Panc1 (cell line): ENCODE measurements around the gene TMED4. TPM values are rescaled to one million over a fixed set of nuclear protein-coding genes. Genes with fewer than 3 reads are reported as not detected.

Experiments used
- ATAC-seq: fragments of 200-7000 bp; cut with Tn5 transposase; 2 replicates; pipeline ENCODE4 v1.9.1; 2020; ENCODE audit warnings: mild to moderate bottlenecking, moderate library complexity
- BruUV-seq: library from RNA; stranded (reverse); fragments of 400-500 nt; replicated peaks from 2 replicates; lab custom pipeline; 2021; lab: Mats Ljungman, UMichigan
- CTCF ChIA-PET: fragments of 300-600 bp; sonication (Branson Sonifier 250); formaldehyde crosslinking; loops from one replicate; lab custom pipeline; 2022; ENCODE audit warnings: antibody characterized with exemption; lab: Charles Lee
- POLR2A ChIA-PET: fragments of 300-600 bp; sonication (Branson Sonifier 250); formaldehyde crosslinking; loops from one replicate; lab custom pipeline; 2022; ENCODE audit warnings: antibody characterized with exemption; lab: Charles Lee
- DNase-seq: peaks from one replicate; pipeline ENCODE4 v3.0.0-alpha.2; 2010; ENCODE audit warnings: low read depth, low spot score
- H3K27ac ChIP-seq: 2 replicates; pipeline ENCODE4 v1.5.1; 2011; ENCODE audit warnings: mild to moderate bottlenecking, low read length, inconsistent platforms
- H3K27me3 ChIP-seq: fragments of 200-500 bp; sonication (Bioruptor generic); 2 replicates; pipeline ENCODE4 v1.6.0; 2014; ENCODE audit warnings: low read length, inconsistent platforms; ENCODE audit not compliant: control insufficient read depth, insufficient read depth
- H3K36me3 ChIP-seq: fragments of 200-500 bp; sonication (Bioruptor generic); 2 replicates; pipeline ENCODE4 v1.5.1; 2014; ENCODE audit warnings: inconsistent platforms, mild to moderate bottlenecking, low read length, moderate library complexity; ENCODE audit not compliant: control insufficient read depth, insufficient read depth
- H3K4me1 ChIP-seq: 2 replicates; pipeline ENCODE4 v1.5.1; 2011; ENCODE audit warnings: inconsistent platforms, mild to moderate bottlenecking, low read length, moderate library complexity; ENCODE audit not compliant: control insufficient read depth, insufficient read depth
- H3K4me3 ChIP-seq, 2 experiments: 2 replicates each; pipeline ENCODE4 v1.5.1; 2011 to 2012; ENCODE audit warnings: low read depth in 2 of 2, low read length in 2 of 2, mild to moderate bottlenecking in 2 of 2, inconsistent platforms in 1 of 2, moderate library complexity in 1 of 2
- H3K9me3 ChIP-seq: fragments of 200-500 bp; sonication (Bioruptor generic); 2 replicates; pipeline ENCODE4 v1.5.1; 2014; ENCODE audit warnings: low read depth, mild to moderate bottlenecking, inconsistent platforms, low read length, moderate library complexity; ENCODE audit not compliant: control insufficient read depth, insufficient read depth
- POLR2AphosphoS5 ChIP-seq: IDR thresholded peaks from 2 replicates; pipeline ENCODE4 v1.6.1; 2012; ENCODE audit warnings: mild to moderate bottlenecking, low read depth, low read length, moderate library complexity
- SIN3A ChIP-seq: IDR thresholded peaks from 2 replicates; pipeline ENCODE4 v1.6.1; 2012; ENCODE audit warnings: low read depth, mild to moderate bottlenecking, low read length, moderate library complexity, borderline replicate concordance; ENCODE audit not compliant: insufficient read depth
- TCF7L2 ChIP-seq: IDR thresholded peaks from 2 replicates; pipeline ENCODE4 v1.6.1; 2011; ENCODE audit warnings: mild to moderate bottlenecking, low read depth, low read length, inconsistent platforms
- in situ Hi-C: cut with HindIII; loops from 2 replicates; pipeline ENCODE4 v1.10.0; 2016; ENCODE audit warnings: low sequenced_read_pairs, low pct_unique_long_range_greater_than_20kb
- intact Hi-C: fragments of 100-400 bp; cut with micrococcal nuclease; formaldehyde crosslinking; loops from one replicate; pipeline ENCODE4 v1.10.0; 2022; ENCODE audit not compliant: unreplicated experiment
- total RNA-seq: library from RNA; stranded (reverse); gene quantifications from one replicate; pipeline ENCODE4 v1.2.1, GENCODE V29; 2021; ENCODE audit not compliant: unreplicated experiment
- TF ChIP-seq, protein P1 (sequence below): fragments of 450-650 bp; IDR thresholded peaks from 2 replicates; pipeline ENCODE4 v1.5.1; 2017; ENCODE audit warnings: mild to moderate bottlenecking
- TF ChIP-seq, protein P2 (sequence below), 2 experiments: IDR thresholded peaks; 2 replicates each; pipeline ENCODE4 v1.6.1; 2011 to 2012; ENCODE audit warnings: low read depth in 2 of 2, control low read depth in 1 of 2, low read length in 1 of 2, mild to moderate bottlenecking in 1 of 2, moderate library complexity in 1 of 2; ENCODE audit not compliant: insufficient read depth in 1 of 2

Gene TMED4
- total RNA-seq, 1 experiment from 2014 or later = 123 TPM

DNA sequence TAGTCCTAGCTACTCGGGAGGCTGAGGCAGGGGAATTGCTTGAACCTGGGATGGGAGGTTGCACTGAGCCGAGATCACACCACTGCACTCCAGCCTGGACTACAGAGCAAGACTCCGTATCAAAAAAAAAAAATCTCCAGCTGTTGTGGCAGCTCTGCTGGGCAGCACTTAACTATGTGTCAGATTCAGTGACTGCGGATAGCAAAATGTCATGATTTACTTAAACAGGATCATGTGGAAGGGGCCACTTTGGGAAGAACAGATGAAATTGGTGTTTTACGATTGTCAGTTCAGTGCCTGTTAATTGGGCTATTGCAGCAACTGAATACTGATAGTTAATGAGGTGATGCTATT, 39.7 kb upstream of the TMED4 start:
- DNase-seq (no peak), ATAC-seq (no peak; the same call in 1 of the 2 replicates)
- TF ChIP-seq, protein P1, sequence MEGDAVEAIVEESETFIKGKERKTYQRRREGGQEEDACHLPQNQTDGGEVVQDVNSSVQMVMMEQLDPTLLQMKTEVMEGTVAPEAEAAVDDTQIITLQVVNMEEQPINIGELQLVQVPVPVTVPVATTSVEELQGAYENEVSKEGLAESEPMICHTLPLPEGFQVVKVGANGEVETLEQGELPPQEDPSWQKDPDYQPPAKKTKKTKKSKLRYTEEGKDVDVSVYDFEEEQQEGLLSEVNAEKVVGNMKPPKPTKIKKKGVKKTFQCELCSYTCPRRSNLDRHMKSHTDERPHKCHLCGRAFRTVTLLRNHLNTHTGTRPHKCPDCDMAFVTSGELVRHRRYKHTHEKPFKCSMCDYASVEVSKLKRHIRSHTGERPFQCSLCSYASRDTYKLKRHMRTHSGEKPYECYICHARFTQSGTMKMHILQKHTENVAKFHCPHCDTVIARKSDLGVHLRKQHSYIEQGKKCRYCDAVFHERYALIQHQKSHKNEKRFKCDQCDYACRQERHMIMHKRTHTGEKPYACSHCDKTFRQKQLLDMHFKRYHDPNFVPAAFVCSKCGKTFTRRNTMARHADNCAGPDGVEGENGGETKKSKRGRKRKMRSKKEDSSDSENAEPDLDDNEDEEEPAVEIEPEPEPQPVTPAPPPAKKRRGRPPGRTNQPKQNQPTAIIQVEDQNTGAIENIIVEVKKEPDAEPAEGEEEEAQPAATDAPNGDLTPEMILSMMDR = no peak
- TF ChIP-seq POLR2AphosphoS5 (no peak), SIN3A (no peak), TCF7L2 (no peak)
- TF ChIP-seq, protein P2, sequence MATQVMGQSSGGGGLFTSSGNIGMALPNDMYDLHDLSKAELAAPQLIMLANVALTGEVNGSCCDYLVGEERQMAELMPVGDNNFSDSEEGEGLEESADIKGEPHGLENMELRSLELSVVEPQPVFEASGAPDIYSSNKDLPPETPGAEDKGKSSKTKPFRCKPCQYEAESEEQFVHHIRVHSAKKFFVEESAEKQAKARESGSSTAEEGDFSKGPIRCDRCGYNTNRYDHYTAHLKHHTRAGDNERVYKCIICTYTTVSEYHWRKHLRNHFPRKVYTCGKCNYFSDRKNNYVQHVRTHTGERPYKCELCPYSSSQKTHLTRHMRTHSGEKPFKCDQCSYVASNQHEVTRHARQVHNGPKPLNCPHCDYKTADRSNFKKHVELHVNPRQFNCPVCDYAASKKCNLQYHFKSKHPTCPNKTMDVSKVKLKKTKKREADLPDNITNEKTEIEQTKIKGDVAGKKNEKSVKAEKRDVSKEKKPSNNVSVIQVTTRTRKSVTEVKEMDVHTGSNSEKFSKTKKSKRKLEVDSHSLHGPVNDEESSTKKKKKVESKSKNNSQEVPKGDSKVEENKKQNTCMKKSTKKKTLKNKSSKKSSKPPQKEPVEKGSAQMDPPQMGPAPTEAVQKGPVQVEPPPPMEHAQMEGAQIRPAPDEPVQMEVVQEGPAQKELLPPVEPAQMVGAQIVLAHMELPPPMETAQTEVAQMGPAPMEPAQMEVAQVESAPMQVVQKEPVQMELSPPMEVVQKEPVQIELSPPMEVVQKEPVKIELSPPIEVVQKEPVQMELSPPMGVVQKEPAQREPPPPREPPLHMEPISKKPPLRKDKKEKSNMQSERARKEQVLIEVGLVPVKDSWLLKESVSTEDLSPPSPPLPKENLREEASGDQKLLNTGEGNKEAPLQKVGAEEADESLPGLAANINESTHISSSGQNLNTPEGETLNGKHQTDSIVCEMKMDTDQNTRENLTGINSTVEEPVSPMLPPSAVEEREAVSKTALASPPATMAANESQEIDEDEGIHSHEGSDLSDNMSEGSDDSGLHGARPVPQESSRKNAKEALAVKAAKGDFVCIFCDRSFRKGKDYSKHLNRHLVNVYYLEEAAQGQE (IDR thresholded peaks at IDR 0.05; ENCODE audit: insufficient read depth in 1 of 2, low read depth in 2 of 2, low read length in 1 of 2) = no peak
- ChIA-PET POLR2A (interaction anchor here (0.5 kb wide), 1 partner anchor 88 kb away, joined by 6 read pairs; no protein-coding TSS in a partner anchor), CTCF (no interaction called here)
- H3K27me3 ChIP-seq = no peaks in the 10 kb centered on the region
- 0 out of 2 replicates have a peak, but pooled peaks cover 3% of the 10 kb centered on the region for H3K36me3 ChIP-seq
- no peaks in the 10 kb centered on the region for H3K9me3 ChIP-seq
- H3K4me1 ChIP-seq = peaks cover 57% of the 10 kb centered on the region
- intact Hi-C loops (no loop called here), in situ Hi-C loops (no loop called here)
- no peak overlapping the region for H3K4me3 ChIP-seq
- peak overlapping the region; percentile 73 for H3K27ac ChIP-seq
- no TSS peak for BruUV-seq

DNA sequence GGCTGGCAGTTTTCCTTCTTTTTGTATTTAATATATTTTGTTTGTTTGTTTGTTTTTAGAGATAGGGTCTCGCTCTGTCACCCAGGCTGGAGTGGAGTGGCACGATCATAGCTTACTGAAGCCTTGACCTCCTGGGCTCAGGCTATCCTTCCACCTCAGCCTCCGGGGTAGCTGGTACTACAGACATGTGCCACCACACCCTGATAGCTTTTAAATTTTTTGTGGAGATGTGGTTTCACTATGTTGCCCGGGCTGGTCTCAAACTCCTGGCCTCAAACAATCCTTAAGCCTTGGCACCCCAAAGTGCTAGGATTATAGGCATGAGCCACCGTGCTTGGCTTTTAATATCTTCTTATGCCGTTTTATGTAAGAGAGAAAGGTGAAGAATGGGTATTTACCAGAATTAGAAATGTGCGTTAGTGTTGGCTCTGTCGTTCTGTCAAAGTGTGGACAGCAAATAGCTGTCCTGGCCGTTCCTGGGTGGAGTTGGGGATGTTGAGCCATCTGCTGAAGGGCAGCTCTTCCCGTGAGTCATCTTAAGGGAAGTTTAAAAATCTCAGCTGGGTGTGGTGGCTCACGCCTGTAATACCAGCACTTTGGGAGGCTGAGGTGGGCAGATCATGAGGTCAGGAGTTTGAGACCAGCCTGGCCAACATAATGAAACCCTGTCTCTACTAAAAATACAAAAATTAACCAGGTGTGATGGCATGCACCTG, 39.2 kb upstream of the TMED4 start:
- ATAC-seq = peak; percentile 68
- no peak for DNase-seq
- Histone ChIP-seq H3K4me3 (peak overlapping the region in 1 of 2 experiments; percentile 19; a peak in 1 of 4 replicates), H3K27me3 (no peaks in the 10 kb centered on the region), H3K36me3 (0 out of 2 replicates have a peak, but pooled peaks cover 3% of the 10 kb centered on the region), H3K4me1 (peaks cover 54% of the 10 kb centered on the region), H3K27ac (peak overlapping the region; percentile 73), H3K9me3 (no peaks in the 10 kb centered on the region)
- ChIA-PET CTCF (interaction anchor here (0.6 to 0.7 kb wide), 2 partner anchors 15 to 189 kb away, joined by 3 to 6 read pairs; partner anchors contain the start of gene OGDH), POLR2A (interaction anchor here (0.5 to 1.0 kb wide), 5 partner anchors 10 to 182 kb away, joined by 4 to 15 read pairs (median 6); no protein-coding TSS in a partner anchor)
- BruUV-seq = no TSS peak
- in situ Hi-C loops = no loop called here
- intact Hi-C loops = no loop called here
- TF ChIP-seq, protein P1 = no peak
- TF ChIP-seq POLR2AphosphoS5 (no peak), TCF7L2 (no peak), SIN3A (no peak)
- TF ChIP-seq, protein P2 (IDR thresholded peaks at IDR 0.05; ENCODE audit: insufficient read depth in 1 of 2, low read depth in 2 of 2, low read length in 1 of 2) = no peak
